Effector memory CD8-positive, alpha-beta T cell (primary cell): ENCODE results near the gene CNTN4.
"Not testable (repeated sequence)": the region's sequence is repeated elsewhere in the genome, so short reads cannot be mapped to it uniquely, and the experiment has no call there.

ENCODE experiments used
- ATAC-seq: fragments of 150-1000 bp; cut with Tn5 transposase; replicated peaks from 2 replicates; pipeline ENCODE4 v1.10.0; 2021; ENCODE audit warnings: mild to moderate bottlenecking, moderate library complexity
- DNase-seq, 3 experiments: peaks; one replicate each; pipeline ENCODE4 v3.0.0; 2021
- H3K27ac Mint-ChIP-seq, 2 donors: one replicate each; pipeline ENCODE4 v1.8.0; 2022; ENCODE audit warnings: mild to moderate bottlenecking in 2 of 2, mixed read lengths in 2 of 2, moderate library complexity in 2 of 2
- H3K27me3 Mint-ChIP-seq, 2 donors: one replicate each; pipeline ENCODE4 v1.8.0; 2022; ENCODE audit warnings: mixed read lengths in 2 of 2
- H3K36me3 Mint-ChIP-seq: one replicate; pipeline ENCODE4 v1.8.0; 2022; ENCODE audit warnings: mild to moderate bottlenecking, moderate library complexity, mixed read lengths; ENCODE audit not compliant: insufficient read depth
- H3K4me1 Mint-ChIP-seq, 2 donors: one replicate each; pipeline ENCODE4 v1.8.0; 2022; ENCODE audit warnings: low read depth in 2 of 2, mixed read lengths in 2 of 2
- H3K4me3 Mint-ChIP-seq, 2 donors: one replicate each; pipeline ENCODE4 v1.8.0; 2022; ENCODE audit warnings: mild to moderate bottlenecking in 2 of 2, mixed read lengths in 2 of 2, moderate library complexity in 2 of 2
- H3K9me3 Mint-ChIP-seq, 2 donors: one replicate each; pipeline ENCODE4 v1.8.0; 2022; ENCODE audit warnings: mixed read lengths in 2 of 2

The CNTN4 gene

DNA sequence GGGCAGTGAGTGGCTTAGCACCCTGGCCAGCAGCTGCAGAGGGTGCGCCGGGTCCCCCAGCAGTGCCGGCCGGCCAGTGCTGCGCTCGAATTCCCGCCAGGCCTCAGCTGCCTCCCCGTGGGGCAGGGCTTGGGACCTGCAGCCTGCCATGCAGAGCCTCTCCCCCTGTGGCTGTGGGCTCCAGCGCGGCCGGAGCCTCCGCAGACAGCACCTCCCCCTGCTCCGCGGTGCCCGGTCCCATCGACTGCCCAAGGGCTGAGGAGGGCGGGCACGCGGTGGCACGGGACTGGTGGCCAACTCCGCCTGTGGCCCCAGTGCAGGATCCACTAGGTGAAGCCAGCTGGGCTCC is 386.3 kb downstream of the CNTN4 start:
- DNase-seq (no peak), ATAC-seq (no peak)
- Mint-ChIP-seq H3K27ac (no peak overlapping the region), H3K36me3 (no peaks in the 10 kb centered on the region), H3K9me3 (no peaks in the 10 kb centered on the region), H3K27me3 (no peaks in the 10 kb centered on the region), H3K4me1 (no peaks in the 10 kb centered on the region), H3K4me3 (no peak overlapping the region)

GRCh38 chr3:2495746-2496145 is 397.1 kb downstream of the CNTN4 start:
- Mint-ChIP-seq H3K4me1 (no peaks in the 10 kb centered on the region), H3K9me3 (peaks cover 0 to 4% of the 10 kb centered on the region in 2 donors), H3K27me3 (no peaks in the 10 kb centered on the region), H3K4me3 (no peak overlapping the region), H3K36me3 (no peaks in the 10 kb centered on the region), H3K27ac (no peak overlapping the region)
- DNase-seq (no peak), ATAC-seq (no peak)

DNA sequence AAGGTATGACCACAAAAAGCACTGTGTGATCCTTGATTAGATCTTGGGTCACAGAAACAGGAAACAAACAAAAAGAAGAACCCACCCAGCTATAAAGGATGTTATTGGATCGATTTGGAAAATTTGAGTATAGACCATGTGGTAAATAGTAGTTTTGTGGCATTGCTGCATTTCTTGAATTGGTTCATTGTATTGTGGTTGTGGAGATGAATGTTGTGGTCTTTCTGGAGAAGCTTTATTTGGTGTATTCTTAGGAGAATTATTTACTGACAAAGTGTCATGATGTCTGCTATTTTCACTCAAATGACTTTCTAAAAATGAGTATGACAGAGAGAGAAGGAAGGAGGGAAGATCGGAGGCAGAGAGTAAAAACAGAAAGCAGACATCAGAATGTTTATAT is 406.2 kb downstream of the CNTN4 start:
- no peaks in the 10 kb centered on the region for H3K4me1 Mint-ChIP-seq

DNA sequence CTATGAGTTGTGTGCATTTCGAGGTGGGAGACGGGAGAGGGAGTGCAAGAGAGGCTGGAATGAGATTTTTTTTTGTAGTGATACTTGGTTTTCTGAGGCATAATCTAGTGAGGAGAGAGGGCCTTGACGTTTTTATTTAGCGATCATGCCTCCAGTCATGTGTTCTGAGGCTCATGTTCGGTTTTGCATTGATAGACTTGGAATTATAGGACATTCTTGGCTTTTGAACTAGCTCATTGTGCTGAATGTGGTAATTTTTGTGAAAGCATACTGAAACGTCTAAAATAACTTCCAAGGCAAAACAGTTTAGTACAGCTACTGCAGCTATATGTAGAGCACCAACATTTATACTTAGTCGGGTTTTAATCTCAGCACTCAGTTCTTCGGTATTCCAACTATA is 408.1 kb downstream of the CNTN4 start:
- no peak for ATAC-seq
- Mint-ChIP-seq H3K27ac (no peak overlapping the region), H3K4me3 (no peak overlapping the region)

More for the DNA sequence above, 406.2 kb downstream of the CNTN4 start:
- no peaks in the 10 kb centered on the region for H3K27me3 Mint-ChIP-seq
- H3K36me3 Mint-ChIP-seq, result no peaks in the 10 kb centered on the region
- H3K27ac Mint-ChIP-seq, result no peak overlapping the region
- peaks cover 0 to 2% of the 10 kb centered on the region in 2 donors for H3K9me3 Mint-ChIP-seq
- no peak for ATAC-seq
- no peak overlapping the region for H3K4me3 Mint-ChIP-seq
- no peak for DNase-seq

GRCh38 chr3:2510591-2511145 is 412.0 kb downstream of the CNTN4 start:
- ATAC-seq, result no peak
- no peaks in the 10 kb centered on the region for H3K4me1 Mint-ChIP-seq
- DNase-seq, result no peak
- no peak overlapping the region for H3K27ac Mint-ChIP-seq
- H3K36me3 Mint-ChIP-seq, result no peaks in the 10 kb centered on the region
- H3K27me3 Mint-ChIP-seq, result no peaks in the 10 kb centered on the region
- no peak overlapping the region for H3K4me3 Mint-ChIP-seq
- peaks cover 0 to 5% of the 10 kb centered on the region in 2 donors for H3K9me3 Mint-ChIP-seq

More for the DNA sequence above, 408.1 kb downstream of the CNTN4 start:
- H3K36me3 Mint-ChIP-seq, result no peaks in the 10 kb centered on the region
- H3K9me3 Mint-ChIP-seq, result peaks cover 0 to 4% of the 10 kb centered on the region in 2 donors
- no peaks in the 10 kb centered on the region for H3K27me3 Mint-ChIP-seq
- no peaks in the 10 kb centered on the region for H3K4me1 Mint-ChIP-seq
- DNase-seq, result no peak

DNA sequence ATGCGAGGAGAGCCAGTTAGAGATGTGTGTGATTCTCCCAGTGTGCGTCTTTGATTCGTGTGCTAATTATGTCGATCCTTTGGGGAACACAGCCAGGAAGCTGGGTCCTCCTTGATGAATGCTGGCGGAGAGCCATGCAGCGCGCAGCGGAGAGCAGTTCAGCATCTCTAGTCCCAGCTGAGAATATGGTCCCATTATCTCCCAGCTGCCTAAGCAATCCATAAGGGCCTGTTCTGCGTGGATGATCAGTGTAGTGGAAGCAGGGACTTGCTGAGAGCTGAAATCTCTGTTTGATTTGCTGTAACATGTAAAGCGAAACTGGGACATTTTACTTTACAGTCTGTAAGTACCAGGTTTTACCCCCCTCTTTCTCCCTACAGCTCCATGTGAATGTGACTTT is 412.7 kb downstream of the CNTN4 start:
- peaks cover 0 to 5% of the 10 kb centered on the region in 2 donors for H3K9me3 Mint-ChIP-seq
- H3K27me3 Mint-ChIP-seq, result no peaks in the 10 kb centered on the region
- H3K27ac Mint-ChIP-seq, result no peak overlapping the region
- H3K4me1 Mint-ChIP-seq, result no peaks in the 10 kb centered on the region
- DNase-seq (no peak), ATAC-seq (no peak)
- H3K4me3 Mint-ChIP-seq, result no peak overlapping the region
- no peaks in the 10 kb centered on the region for H3K36me3 Mint-ChIP-seq

DNA sequence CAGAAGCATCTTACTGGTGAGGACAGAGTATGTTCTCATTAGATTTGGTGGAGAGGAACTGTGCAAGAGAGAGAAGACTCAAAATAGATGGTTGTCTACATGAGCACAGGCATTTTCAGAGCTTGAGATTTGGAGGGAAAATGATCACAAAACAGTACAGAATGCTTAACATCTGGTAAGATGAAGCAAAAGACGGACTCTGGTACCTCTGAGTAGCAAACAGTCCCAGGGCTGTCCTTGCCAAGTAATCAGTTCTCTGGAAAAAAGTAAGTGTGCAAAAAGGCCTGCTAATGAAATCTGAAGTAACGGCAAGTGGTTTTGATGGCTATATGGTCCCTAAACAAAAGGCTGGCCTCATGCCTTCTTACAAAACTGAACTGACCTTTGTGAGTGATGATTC is 414.2 kb downstream of the CNTN4 start:
- Mint-ChIP-seq H3K4me3 (no peak overlapping the region), H3K27ac (no peak overlapping the region), H3K9me3 (peaks cover 0 to 3% of the 10 kb centered on the region in 2 donors), H3K27me3 (no peaks in the 10 kb centered on the region), H3K36me3 (no peaks in the 10 kb centered on the region), H3K4me1 (no peaks in the 10 kb centered on the region)
- DNase-seq, result no peak
- ATAC-seq, result no peak

DNA sequence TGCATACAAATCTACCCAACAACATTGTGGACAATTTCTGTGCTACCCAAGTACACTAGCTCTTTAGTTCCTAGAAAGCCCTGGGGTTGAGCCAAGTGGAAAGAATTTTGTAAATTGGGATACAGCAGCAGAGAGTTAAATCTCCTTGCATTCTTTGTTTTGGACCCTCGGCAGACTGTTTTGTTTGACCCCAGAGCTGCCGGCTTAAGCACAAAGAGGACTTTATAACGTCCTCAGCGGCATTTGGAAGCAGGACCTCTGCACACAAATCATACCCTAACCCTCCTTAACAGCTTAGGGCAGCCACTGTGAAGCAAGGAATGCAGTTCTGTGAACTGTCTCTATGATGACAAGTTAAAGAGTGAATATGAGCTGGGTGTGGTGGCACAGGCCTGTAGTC is 415.3 kb downstream of the CNTN4 start:
- DNase-seq, result no peak
- Mint-ChIP-seq H3K4me3 (no peak overlapping the region), H3K36me3 (no peaks in the 10 kb centered on the region), H3K9me3 (peaks cover 0 to 3% of the 10 kb centered on the region in 2 donors), H3K27me3 (no peaks in the 10 kb centered on the region), H3K4me1 (no peaks in the 10 kb centered on the region), H3K27ac (no peak overlapping the region)
- ATAC-seq, result no peak

DNA sequence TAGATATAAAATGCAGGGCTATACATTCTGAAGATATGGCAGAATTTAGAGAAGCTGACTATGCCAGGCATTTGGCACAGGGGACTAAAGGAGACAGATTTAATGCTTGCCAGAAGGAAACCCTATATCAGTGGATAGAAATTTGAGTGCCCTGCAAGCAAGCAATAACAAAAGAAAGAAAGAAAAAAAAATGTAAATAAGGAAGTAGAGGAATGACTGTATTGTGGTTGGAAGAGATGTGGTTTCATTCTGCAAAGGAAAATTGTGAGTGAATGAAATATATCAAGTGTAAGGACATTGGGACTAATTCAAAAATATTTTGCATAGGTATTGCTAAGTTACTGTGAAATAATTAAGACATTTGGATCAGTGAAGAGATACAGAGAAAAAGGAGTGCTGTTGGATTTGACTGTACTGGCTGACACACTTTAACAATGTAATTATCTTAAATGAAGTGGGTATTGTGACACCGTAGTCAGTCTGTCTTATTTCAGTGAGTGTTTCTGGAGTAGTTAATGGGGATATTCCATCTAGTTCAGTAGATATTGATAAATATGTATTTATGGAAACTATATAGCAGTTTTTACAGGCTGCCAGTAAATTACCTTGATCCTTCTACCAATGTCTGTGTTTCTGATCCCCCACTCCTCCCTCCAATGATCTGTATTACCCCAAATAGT is 418.2 kb downstream of the CNTN4 start:
- Mint-ChIP-seq H3K36me3 (no peaks in the 10 kb centered on the region), H3K4me3 (no peak overlapping the region), H3K27me3 (no peaks in the 10 kb centered on the region), H3K9me3 (peaks cover 0 to 1% of the 10 kb centered on the region in 2 donors), H3K4me1 (no peaks in the 10 kb centered on the region), H3K27ac (no peak overlapping the region)
- DNase-seq (no peak), ATAC-seq (no peak)

GRCh38 chr3:2517500-2518172 is 419.0 kb downstream of the CNTN4 start:
- Mint-ChIP-seq H3K4me1 (no peaks in the 10 kb centered on the region), H3K36me3 (no peaks in the 10 kb centered on the region), H3K27ac (no peak overlapping the region), H3K27me3 (no peaks in the 10 kb centered on the region), H3K9me3 (peaks cover 0 to 1% of the 10 kb centered on the region in 2 donors), H3K4me3 (no peak overlapping the region)
- no peak for ATAC-seq
- DNase-seq, result no peak

DNA sequence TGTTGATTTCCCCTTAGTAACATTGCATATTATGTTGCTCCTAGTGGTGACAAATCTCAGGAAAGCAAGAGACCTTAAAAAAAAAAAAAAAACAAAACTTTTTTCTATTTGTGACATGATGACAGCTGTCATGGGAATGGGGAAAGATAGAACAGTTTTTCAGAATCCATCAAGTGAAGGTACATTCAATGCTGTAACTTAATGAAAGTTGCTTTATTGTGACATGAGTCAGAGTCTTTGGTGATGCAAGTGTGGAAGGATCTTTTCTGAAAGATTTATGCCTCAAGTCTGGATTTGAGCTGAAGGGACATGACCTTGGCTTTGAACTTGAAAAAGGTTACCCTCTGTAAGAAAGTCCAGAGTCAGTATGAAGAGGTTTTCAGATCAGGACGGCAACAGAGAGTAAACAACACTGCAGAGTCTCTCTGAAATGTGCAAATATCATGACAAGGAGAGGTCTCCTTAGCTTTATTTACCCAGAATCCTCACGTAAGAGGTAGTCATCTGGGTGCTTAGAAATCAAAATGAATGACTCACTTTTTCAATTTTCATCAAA is 424.7 kb downstream of the CNTN4 start:
- Mint-ChIP-seq H3K27ac (no peak overlapping the region), H3K9me3 (no peaks in the 10 kb centered on the region), H3K27me3 (no peaks in the 10 kb centered on the region), H3K4me1 (peaks cover 0 to 2% of the 10 kb centered on the region in 2 donors), H3K36me3 (no peaks in the 10 kb centered on the region), H3K4me3 (no peak overlapping the region)
- DNase-seq (no peak), ATAC-seq (no peak)

GRCh38 chr3:2525968-2526367 is 427.3 kb downstream of the CNTN4 start:
- DNase-seq, result no peak
- Mint-ChIP-seq H3K9me3 (no peaks in the 10 kb centered on the region), H3K4me3 (no peak overlapping the region), H3K27me3 (no peaks in the 10 kb centered on the region), H3K27ac (no peak overlapping the region), H3K36me3 (no peaks in the 10 kb centered on the region), H3K4me1 (peaks cover 0 to 2% of the 10 kb centered on the region in 2 donors)
- ATAC-seq, result no peak

GRCh38 chr3:2526926-2527325 is 428.3 kb downstream of the CNTN4 start:
- DNase-seq (no peak), ATAC-seq (no peak)
- Mint-ChIP-seq H3K4me1 (peaks cover 0 to 2% of the 10 kb centered on the region in 2 donors), H3K9me3 (no peaks in the 10 kb centered on the region), H3K27ac (no peak overlapping the region), H3K36me3 (no peaks in the 10 kb centered on the region), H3K27me3 (no peaks in the 10 kb centered on the region), H3K4me3 (no peak overlapping the region)

GRCh38 chr3:2527328-2527727 is 428.7 kb downstream of the CNTN4 start:
- not testable (repeated sequence) for H3K4me1 Mint-ChIP-seq, H3K27ac Mint-ChIP-seq, H3K36me3 Mint-ChIP-seq, H3K9me3 Mint-ChIP-seq, DNase-seq, ATAC-seq, H3K4me3 Mint-ChIP-seq, H3K27me3 Mint-ChIP-seq
